ENCODE data around the gene CFAP73.
A peak's percentile ranks its signal among the peaks of the same experiment; 100 is the strongest.
"Not testable (repeated sequence)": the region's sequence is repeated elsewhere in the genome, so short reads cannot be mapped to it uniquely, and the experiment has no call there.

Gene CFAP73

DNA sequence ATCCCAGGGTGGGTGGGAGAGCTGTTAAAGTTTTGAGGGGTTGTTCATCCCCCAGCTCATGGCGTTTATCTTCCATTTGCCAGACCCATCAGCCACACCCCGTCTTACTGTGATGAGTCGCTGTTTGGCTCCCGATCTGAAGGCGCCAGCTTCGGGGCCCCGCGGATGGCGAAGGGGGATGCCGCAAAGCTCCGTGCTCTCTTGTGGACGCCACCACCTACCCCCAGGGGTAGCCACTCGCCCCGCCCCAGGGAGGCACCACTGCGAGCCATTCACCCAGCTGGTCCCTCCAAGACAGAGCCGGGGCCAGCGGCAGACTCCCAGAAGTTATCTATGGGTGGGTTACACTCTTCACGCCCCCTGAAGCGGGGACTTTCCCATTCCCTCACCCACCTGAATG, 41.7 kb downstream of the CFAP73 start:
- no peak for DNase-seq

DNA sequence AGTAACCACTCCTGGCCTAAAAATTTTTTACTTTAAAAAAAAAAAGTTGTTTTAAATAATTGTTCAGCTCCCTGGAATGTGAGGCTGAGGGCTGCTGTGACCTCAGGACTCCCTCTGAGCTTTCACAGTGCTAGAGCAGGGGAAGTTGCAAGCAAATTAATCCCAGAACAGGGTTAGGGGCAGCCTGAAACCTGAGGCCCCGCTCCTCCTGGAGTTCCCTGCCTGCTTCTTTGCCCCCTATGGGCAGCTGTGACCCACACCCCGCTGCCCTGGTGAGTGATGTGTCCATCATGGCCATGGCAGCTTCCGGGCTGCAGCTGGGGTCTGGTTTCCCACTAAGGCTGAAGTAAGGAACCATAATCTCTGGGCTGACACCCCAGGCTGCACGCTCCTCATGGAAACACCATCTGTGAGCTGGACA, 45.5 kb downstream of the CFAP73 start:
- DNase-seq = no peak

DNA sequence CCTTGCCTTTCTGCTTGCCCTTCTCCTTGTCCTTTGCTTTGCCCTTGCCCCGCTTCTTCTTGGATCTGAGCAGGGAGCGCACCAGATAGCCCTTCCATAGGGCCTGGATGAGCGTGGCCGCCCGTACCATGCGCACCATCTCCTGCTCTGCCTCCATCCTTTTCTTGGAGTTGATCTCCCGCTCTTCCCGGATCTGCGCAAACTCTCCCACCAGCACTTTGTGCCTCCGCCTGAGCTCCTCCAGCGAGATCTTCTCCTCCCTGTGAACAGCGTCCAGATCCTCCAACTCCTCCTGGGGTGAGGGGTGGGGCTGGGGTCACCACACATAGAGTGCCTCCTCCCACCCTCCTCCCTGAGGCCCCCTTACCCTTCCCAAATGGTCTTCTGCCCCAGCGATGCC, 46.1 kb downstream of the CFAP73 start:
- no peak for DNase-seq

DNA sequence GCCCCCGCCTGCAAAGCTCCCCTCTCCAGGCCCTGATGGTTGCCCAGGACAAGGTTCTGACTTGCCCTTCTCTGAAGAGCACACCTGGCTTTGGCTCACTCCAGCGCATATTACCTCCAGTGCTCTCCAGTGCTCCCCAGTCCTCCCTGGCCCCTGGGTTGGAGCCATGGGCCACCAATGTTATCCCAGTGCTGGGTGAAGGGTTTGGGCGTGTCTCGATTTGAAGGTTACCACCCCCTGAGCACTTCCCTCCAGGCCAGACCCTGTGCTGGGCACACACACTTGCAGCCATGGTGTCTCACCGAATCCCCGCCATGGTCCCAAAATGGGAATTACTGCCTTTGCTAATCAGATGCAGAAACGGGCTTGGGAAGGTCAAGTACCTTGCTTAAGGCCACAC, 47.1 kb downstream of the CFAP73 start:
- no peak for DNase-seq

DNA sequence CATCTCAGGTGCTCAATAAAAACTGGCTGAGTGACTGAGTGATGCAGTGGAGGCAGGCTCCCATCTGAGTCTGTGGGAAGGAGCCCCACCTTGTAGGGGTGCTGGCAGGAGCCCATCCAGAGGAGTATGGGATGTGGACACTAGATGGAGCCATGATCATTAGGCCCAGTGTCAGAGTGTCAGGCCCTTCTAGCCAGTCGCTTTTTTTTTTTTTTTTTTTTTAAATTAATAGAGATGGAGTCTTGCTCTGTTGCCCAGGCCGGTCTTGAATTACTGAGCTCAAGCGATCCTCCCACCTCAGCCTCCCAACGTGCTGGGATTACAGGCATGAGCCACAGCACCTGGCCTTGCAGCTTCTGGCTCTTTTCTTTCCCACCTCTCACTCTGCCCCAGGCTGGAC, 47.5 kb downstream of the CFAP73 start:
- DNase-seq = peak in 11 of 14 donors; percentile 6 to 62 (median 43)

DNA sequence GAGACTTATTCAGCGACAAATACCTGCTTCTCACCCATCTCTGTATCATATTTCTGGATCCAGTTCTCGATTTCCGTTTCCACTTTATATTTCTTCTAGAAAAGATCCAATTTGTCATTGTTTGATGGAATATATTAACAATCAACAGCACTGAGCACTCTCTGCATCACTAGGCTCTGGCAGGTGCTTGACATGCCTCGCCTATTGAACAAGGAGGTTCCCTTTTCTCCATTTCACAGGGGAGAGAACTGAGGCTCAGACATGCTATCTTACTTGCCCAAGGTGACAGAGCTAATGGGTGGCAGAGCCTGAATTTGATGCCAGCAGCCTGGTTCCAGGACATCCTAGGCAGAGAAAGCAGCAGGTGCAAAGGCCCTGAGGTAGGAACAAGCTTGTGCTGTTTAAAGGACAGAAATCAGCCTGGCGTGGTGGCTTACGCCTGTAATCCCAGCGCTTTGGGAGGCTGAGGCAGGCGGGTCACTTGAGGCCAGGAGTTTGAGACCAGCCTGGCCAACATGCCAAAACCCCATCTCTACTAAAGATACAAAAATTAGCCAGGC, 48.1 kb downstream of the CFAP73 start:
- no peak for DNase-seq

DNA sequence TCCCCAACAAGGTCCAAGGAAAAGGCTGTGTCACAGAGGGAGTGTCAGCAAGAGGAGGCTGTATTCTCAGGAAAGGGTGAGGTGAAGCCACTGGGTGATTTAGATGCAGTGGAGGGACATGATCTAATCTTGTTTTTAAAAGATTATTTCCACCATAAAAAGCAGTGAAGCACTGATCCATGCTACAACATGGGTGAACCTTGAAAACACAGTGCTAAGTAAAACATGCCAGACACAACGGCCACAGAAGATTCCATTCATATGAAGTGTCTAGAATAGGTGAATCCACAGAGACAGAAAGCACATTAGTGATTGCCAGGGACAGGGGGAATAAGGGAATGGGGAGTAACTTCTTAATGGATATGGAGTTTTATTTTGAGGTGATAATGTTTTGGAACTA, 48.8 kb downstream of the CFAP73 start:
- DNase-seq = no peak

DNA sequence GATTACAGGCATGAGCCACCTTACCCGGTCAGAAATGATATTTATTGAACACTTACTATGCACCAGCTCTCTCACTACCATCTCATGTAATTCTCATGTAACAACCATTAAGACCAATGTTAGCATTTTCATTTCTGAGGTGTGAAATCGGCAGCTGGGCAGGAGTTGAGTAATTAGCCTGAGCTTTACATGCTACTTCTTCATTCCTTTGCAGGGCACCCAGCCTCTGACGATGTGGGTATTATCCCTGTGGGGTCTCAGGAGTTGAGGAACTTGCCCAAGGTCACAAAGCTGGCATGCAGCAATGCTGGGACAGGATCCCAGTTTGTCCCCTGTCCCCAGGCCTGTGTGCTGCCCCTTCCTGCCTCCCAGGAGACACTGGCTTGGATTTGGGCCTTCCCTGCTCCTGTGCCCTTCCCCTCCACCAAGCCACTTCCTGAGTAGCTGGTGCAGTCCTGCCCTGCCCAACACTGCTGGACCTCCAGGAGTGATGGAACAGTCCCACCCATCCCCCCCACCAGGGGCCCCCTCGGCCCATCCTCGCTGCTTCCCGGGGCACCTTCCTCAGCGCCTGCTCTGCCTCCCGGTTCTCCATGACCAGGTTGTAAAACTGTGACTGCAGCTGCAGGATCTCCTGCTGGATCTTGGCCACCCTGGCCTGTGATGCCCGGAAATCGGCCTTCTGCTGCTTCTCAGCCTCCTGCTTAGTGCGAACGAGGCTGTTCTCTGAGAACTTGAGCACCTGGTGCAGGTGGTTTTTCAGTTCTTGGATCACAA, 50.7 kb downstream of the CFAP73 start:
- no peak for DNase-seq

DNA sequence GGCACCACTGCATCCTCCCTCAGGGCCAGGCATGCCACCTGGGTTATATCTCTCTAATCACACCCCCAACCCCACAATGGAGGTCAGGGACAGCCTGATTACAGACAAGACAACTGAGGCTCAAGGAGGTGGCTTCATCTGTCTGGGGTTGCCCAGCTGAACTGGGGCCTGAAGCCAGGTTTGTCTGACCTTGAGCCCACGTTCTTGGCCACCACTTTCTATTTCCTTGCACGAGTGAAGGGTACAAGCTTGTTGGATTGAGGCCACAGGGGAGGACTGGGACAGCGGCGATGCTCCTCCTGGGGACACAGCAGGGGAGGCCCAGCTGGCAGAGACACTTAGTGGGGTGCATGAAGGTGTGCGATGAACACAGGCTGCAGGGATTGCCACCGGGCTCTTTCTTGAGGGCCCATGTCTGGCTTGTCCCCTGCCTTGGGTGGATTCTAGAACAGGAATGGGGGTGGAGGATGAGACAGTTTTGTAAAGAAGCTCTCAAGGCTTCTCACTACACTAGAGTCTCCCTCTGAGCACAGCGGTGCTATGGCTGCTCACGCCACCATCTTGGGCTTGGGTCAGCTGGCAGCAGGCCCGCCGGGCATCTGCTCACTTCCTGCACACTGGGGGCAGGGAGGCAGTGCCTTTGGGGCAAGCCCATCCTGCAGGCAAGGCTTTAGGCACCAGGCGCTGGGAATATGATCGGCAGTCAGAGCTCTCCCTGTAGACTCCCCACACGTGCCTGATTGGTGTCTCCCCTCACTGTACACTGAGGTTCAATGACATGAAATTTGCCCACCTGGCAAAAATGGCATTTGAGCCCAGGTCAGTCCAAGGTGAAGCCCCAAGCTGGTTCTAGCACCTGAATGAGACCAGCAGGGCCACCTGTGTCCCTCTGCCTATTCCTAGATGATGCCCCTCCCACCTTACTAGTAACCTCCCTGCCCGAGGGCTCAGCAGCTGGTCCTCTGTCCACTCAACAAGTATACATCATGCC, 52.0 kb downstream of the CFAP73 start:
- no peak for DNase-seq

DNA sequence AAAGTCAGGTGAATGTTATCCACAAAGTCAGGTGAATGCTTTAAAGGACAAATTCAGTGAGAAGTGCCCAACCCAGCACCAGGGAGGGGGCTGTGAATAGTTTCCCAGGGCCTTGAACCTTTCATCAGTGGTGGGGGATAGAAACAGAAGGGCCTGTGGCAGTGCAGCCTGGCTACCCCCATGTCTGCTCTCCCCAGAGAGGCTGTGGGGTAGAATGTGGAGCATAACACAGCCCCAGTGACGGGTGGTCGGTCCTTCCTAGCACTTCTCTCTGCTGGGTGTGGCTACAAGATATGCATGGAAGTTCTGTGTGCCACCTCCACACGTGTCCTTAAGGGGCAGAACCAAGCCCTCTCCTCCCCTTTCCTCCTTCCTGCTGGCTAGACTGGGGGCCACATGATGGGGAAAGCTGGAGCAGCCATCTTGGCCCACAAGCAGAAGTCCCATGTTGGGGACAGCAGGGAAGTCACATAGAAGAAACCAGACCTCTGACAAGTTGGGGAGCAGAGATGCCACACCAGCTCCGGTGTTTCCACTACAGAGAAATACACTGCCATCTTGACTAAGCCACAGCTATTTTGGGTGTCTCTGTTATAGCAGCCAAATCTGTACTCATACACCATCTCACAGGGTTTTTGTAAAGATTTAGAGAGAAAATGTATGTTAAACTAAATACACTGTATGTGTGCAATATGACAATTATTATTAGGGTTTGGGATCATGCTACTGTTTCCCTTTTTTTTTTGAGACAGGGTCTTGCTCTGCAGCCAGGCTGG, 53.0 kb downstream of the CFAP73 start:
- no peak for DNase-seq

DNA sequence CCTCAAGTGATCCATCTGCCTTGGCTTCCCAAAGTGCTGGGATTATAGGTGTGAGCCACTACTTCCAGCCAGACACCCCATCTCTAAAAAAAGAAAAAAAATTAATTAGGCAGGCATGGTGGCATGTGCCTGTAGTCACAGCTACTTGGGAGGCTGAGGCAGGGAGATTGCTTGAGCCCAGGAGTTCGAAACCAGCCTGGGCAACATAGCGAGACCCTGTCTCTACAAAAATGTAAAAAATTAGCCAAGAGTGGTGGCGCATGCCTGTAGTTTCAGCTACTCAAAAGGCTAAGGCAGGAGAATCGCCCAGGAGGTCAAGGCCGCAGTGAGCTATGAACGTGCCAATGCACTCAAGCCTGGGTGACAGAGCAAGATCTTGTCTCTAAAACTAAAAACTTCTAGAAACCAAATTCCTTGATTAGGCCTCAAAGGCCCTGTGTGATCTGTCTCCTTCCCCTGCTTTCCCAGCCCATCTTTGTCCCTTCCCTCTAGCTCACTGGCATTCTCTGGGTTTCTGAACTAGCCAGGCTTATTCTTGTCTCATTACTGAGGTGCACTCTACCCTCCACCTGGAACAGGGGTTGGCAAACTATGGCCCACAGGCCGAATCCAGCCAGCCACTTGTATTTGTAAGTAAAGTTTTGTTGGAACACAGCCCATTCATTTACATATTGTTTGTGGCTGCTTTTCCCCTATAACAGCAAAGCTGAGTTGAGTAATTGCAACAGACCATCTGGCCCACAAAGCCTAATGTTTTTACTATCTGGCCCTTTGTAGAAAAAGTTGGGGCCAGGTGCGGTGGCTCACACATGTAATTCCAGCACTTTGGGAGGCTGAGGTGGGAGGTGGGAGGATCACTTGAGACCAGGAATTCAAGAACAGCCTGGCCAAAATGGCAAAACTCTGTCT, 54.6 kb downstream of the CFAP73 start:
- no peak for DNase-seq

DNA sequence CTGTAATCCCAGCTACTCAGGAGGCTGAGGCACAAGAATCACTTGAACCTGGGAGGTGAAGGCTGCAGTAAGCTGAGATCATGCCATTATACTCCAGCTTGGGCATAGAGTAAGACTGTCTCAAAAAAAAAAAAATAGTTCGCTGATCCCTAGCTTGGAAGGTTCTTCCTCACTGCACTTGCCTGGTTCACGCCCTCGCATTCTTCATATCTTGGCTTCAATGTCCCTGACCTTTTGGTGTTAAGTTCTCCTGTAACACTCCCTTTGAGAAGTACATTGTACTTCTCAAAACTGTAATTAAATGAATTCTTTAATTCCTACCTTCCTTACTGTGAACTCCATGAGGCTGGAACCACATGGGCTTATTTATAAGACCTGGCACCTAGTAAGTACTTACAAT, 55.3 kb downstream of the CFAP73 start:
- DNase-seq = no peak

DNA sequence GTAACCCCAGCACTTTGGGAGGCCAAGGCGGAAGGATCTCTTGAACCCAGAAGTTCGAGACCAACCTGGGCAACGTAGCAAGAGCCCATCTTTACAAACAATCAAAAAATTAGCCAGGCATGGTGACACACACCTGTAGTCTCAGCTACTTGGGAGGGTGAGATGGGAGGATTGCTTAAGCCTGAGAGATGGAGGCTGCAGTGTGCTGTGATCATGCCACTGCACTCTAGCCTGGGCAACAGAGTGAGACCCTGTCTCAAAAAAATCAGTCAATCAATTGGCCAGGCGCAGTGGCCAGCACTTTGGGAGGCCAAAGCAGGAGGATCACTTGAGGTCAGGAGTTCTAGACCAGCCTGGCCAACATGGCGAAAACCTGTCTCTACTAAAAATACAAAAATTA, 57.3 kb downstream of the CFAP73 start:
- DNase-seq = not testable (repeated sequence)

DNA sequence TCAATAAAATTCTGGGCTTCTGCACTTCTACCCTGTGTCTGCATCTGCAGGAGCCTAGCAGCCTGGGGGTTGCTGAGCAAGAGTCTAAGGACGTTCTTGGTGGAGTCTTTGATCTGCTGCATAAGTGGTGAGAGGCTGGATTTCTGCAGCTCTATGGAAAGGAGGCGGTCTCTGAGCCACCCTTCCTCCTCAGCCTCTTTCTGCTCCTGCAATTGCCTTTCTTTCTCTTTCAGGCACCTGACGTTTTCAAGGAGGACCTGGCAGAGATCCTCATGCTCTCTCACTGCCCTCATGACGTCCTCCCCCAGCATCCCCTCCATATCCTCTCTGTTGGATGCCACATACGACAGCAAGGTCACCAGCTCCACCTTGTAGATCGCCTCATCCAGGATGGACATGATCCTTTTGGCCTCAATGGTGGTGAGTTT, 58.1 kb downstream of the CFAP73 start:
- no peak for DNase-seq

DNA sequence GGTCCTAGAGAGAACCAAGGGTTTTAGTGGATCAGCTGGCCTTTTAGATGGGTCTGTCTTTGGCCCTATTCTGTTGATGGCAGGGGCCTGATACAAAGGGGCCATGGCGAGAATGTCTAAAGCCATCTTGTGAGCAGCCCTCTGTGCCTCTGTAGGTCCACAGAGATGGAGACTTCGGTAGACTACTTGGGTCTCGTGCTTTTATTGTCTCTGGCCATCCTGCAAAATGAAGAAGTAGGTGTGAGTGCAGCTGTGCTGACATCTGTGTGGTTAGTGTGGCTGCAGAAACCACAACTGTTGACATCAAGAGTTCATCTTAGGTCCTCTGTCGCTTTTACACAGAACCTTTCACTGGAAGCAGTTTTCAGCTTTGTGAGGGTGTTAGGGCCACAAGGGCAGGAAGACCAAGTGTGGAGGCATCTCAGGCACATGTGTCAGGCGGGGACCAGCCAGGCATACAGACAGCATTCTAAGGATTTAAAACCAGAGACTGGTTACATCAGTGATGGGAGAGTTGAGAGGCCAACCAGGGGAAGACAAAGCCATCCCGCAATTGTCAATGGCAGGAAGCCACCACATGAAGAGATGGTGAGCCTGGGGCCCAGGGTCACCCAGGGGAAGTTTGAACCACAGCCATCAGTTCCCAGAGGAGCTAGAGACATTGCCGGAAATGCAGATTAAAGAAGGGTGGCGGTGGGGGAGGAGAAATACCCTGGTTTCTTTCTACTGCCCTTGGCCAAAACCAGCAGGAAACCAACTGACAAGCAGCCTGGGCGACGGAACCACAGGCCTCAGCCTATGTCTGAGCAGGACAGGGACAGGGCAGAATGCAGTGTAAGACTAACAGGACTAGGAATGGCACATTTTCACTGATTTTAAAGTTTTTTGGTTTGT, 58.8 kb downstream of the CFAP73 start:
- peak in 8 of 14 donors; percentile 17 to 66 (median 37) for DNase-seq

Measured in C1 segment of cervical spinal cord (tissue), 14 donors.